GM19372 (cell line): ENCODE results near the gene ATXN7.

ENCODE experiments used
- ATAC-seq: cut with Tn5 transposase; IDR thresholded peaks from one replicate; pipeline ENCODE4 v1.9.1; 2021; ENCODE audit warnings: mild to moderate bottlenecking, low read depth, moderate library complexity; ENCODE audit not compliant: unreplicated experiment

ATXN7 gene

GRCh38 chr3:63979093-63979885, 115.6 kb downstream of the ATXN7 start:
- no peak for ATAC-seq

- no peak for ATAC-seq
Observed at GRCh38 chr3:63980019-63980418, 116.4 kb downstream of the ATXN7 start.

GRCh38 chr3:63980830-63981498, 117.3 kb downstream of the ATXN7 start:
- ATAC-seq = no peak

- no peak for ATAC-seq
Observed at GRCh38 chr3:63981980-63982379, 118.3 kb downstream of the ATXN7 start.

DNA sequence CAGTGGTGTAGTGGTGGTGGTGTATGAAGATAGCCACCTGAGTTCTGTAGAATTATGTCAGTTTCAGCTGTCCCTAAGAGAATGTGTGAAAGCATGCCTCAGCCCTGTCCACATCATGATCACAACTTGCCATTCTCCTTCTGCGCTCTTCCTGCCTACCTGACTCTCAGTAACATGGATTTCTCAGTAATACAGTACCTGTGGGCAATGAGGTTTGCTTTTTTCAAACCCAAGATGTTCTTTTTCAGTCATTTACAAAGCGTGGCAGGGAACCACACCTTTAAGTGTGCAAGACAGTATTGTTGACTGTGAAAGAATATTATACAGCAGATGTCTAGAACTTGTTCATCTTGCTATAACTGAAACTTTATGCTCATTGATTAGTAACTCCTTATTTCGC, 120.7 kb downstream of the ATXN7 start:
- ATAC-seq = no peak

- ATAC-seq = no peak
Observed at GRCh38 chr3:63986146-63986545, 122.5 kb downstream of the ATXN7 start.

GRCh38 chr3:63986831-63987230, 123.2 kb downstream of the ATXN7 start:
- ATAC-seq = no peak

GRCh38 chr3:63988943-63989342, 125.3 kb downstream of the ATXN7 start:
- ATAC-seq = no peak

- ATAC-seq = no peak
Observed at GRCh38 chr3:63990204-63990603, 126.5 kb downstream of the ATXN7 start.

DNA sequence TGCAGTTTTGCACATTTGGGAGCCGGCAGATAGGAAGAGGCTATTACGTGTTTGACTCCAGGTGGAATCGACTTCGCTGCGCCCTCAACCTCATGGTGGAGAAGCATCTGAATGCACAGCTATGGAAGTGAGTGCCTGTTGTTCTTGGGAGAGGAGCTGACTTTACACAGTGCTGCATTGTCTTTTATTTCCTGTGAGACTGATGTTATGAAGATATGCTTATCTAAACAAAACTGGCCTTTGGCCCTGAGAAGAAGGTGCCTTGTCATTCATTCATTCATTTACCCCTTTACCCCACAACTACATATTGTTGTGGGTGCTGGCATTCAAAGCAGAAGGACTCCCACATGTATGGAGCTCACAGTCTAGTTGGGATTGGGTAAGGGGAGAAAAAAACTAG, 127.1 kb downstream of the ATXN7 start:
- ATAC-seq = no peak

DNA sequence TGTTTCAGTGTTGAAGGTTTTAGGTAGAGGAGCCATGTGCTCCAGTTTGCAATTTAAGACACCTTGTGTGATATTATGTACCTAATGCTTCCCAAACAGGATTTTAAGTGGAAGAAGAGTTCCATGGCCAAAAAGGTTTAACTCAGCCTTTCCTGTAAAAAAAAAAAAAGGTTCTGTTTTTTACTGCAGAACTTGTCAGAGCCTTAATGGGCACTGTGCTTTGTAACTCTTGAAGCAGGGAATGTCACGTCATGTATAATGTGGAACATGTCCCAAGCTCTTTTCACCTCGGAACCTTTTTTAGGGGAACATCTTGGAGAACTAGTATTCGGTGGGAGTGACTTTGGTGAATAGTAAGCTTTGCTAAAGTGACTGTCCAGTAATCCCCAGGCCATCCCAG, 128.0 kb downstream of the ATXN7 start:
- ATAC-seq = no peak

DNA sequence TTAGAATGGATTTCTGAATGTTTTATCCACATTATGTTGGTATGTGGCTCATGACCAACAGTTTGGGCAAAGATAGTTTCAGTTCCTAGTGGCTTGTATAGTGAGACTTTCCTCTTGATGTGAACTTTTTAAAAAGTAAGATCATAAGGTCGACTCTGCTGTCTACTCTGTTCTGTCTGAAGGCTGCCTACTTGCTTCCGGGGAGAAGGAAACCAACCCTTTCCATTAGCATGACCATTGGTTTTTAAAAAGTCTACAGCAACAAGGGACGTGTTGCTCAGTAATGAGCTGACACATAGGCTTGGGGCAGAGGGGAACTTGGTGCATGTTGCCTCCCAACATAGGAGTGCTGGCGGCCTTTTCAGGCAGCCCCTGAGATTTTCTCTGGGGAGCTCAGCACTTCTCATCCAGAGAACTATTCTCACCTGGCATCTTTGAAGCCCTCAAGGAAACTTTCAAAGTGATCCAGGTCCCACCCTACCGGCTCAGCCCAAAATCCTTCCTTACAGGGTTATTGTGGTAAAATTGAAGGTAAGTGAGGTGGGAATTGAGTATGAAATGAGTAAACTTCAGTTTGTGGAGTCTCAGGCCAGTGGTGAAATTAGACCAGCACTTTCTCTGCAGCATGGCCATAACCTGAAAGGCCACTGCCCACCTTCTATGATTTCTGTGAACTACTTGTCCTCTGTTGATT, 129.0 kb downstream of the ATXN7 start:
- ATAC-seq = no peak

DNA sequence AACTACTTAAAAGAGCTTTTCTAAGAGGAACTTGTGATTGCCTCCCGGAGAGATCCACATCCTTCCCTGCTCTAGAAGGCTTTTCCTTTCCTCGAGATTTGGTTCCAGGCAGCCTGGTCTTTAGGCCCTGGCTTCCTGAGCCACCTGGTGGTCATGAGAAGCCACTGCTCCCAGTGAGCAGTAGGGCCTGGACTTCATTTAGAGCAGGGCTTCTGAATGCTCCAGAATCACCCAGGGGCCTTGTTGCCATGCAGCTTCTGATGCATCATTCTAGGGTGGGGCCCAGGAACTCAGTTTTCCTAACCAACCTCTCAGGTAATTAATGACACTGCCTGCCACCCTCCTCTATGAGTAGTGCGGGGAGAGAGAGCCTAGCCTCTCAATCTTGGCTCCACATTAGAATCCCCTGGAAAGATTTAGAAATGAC, 130.0 kb downstream of the ATXN7 start:
- peak; percentile 83 for ATAC-seq

DNA sequence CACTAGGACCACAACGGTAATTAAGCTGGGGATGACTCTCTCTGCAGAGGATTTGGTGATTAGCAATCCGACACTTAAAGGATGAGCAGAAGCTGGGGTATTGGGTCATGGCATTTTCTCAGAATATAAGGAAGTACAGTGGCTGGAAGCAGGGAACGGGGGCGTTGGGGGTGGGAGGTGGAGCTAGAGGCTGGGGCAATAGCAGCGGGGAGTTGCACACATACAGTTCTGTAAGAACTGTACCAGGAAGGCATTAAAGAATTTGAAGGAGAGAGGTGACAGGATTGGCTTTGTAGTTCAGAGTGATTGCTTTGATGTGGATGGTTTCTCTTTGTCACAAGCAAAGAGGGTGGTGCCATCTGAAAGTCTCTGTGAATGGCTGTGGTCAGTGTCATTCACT, 131.4 kb downstream of the ATXN7 start:
- ATAC-seq = no peak

GRCh38 chr3:63998852-63999754, 135.4 kb downstream of the ATXN7 start:
- no peak for ATAC-seq

GRCh38 chr3:64000453-64001055, 136.9 kb downstream of the ATXN7 start:
- no peak for ATAC-seq

DNA sequence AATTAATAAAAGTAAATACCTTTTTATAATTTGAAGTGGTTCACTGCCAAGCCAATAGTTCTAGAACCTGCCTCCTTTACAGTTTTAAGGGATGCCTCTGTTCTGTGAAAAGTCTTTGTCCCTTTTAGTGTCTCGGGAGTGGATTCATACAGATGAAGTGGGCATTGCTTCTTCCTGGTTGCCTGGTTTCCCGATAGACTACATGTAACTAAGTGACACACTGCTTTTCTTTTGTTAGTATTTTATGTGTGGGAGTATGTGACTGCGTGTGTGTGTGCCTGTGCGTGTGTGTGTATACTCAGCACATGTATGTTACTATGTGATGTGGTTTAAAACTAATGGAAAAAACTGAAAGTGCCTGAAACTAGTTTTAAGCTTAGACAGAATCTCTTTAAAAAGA, 138.6 kb downstream of the ATXN7 start:
- ATAC-seq = no peak

DNA sequence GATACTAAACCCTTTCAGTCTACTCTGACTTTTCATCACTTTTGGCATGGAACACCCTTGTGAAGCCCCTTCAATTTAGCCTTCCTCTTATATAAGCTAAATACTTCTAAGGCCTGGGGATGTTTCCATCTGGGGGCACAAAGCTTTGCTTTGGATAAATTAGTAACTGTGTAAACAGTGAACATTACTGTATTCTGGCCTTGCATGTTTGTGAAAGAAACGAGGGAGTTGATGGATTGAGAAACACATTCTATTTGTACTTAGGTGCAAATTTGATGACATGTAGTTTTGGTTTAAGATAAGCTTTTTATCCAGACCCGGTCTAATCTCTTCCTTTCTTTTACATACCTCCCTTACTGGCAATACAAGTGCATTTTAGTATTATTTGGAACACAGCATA, 139.9 kb downstream of the ATXN7 start:
- ATAC-seq = no peak

DNA sequence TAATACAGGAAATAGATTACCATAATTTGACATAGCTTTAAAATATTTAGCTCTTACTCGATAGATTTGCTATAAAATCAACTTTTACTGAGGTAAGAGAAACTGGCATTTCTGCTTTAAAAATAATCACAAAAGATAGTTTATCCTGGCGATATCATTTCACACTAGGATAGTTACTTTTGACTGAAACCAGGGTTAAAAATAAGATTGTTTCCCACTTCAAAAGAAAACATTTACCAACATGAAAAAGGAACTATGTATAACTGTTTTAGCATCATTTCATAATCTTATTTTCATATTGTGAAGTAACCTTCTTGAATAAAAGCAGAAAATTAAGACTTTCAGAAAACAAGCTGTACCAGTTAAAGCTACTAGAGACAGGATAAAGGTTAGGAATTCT, 144.3 kb downstream of the ATXN7 start:
- no peak for ATAC-seq
